ENCODE data around the gene MLLT10.

- TF ChIP-seq, protein P1, sequence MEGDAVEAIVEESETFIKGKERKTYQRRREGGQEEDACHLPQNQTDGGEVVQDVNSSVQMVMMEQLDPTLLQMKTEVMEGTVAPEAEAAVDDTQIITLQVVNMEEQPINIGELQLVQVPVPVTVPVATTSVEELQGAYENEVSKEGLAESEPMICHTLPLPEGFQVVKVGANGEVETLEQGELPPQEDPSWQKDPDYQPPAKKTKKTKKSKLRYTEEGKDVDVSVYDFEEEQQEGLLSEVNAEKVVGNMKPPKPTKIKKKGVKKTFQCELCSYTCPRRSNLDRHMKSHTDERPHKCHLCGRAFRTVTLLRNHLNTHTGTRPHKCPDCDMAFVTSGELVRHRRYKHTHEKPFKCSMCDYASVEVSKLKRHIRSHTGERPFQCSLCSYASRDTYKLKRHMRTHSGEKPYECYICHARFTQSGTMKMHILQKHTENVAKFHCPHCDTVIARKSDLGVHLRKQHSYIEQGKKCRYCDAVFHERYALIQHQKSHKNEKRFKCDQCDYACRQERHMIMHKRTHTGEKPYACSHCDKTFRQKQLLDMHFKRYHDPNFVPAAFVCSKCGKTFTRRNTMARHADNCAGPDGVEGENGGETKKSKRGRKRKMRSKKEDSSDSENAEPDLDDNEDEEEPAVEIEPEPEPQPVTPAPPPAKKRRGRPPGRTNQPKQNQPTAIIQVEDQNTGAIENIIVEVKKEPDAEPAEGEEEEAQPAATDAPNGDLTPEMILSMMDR (IDR thresholded peaks at IDR 0.05) = no peak
- no peak for TF ChIP-seq EZH2phosphoT487 (IDR thresholded peaks at IDR 0.05)
Observed at GRCh38 chr10:21600804-21601433, 66.9 kb downstream of the MLLT10 start.

Measured in neural progenitor cell (in vitro differentiated cells).